Measurements from ENCODE around the gene EXOSC7.

DNA sequence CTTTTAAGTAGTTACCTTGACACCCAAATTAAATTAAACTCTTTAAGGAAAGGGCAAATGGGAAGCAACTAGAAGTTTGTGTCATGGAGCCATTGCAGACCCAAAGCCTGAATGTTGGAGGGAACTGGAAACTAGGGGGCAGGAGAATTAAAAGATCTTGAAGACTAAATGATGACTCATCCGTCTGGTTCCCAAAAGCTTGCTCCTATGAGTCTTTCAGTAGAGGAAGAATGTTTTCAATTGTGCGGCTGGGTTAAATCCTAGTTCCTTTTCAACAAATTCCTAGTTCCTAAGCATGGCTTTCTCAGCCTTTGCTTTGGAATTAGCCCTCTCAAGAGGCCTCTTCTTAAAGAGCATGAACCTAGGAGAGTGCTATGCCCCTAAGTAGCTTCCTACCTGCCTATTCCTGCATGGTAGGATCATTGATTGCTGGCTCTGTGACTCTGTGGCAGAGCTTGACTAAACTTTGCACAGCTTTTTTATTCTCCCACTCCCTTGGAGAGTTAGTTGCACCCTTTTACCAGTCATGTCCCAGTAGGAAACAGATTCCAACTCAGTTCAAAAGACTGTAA lies 67.8 kb downstream of the EXOSC7 start:
- peak in 1 of 3 experiments; percentile 33 for TF ChIP-seq CTCF (IDR thresholded peaks at IDR 0.05)
- TF ChIP-seq POLR2A (IDR thresholded peaks at IDR 0.05) = no peak
- no peak for TF ChIP-seq POLR2AphosphoS5 (IDR thresholded peaks at IDR 0.05; ENCODE audit: insufficient read depth in 1 of 2, low read depth in 1 of 2)
